GM12872 (cell line): ENCODE measurements around the gene CDK9.

Source experiments
- CTCF ChIP-seq: IDR thresholded peaks from 3 replicates; pipeline ENCODE4 v1.5.1; 2011; ENCODE audit warnings: low read depth, mild to moderate bottlenecking, low read length, moderate library complexity; ENCODE audit not compliant: insufficient read depth

Gene CDK9

GRCh38 chr9:127746959-127747569, 38.8 kb upstream of the CDK9 start:
- no peak for TF ChIP-seq CTCF

GRCh38 chr9:127749090-127749787, 36.6 kb upstream of the CDK9 start:
- no peak for TF ChIP-seq CTCF

- TF ChIP-seq CTCF: no peak
These were observed 34.4 kb upstream of the CDK9 start for GRCh38 chr9:127751269-127752054.

GRCh38 chr9:127753148-127753547, 32.7 kb upstream of the CDK9 start:
- TF ChIP-seq CTCF: no peak

GRCh38 chr9:127753622-127754021, 32.2 kb upstream of the CDK9 start:
- TF ChIP-seq CTCF: no peak

GRCh38 chr9:127754099-127755060, 31.5 kb upstream of the CDK9 start:
- no peak for TF ChIP-seq CTCF
